Uterus (tissue), 4 donors: Measurements from ENCODE around the gene SELL. TPM values are rescaled to one million over a fixed set of nuclear protein-coding genes. Genes with fewer than 3 reads are reported as not detected.

Experiments used
- DNase-seq, 2 donors: peaks; one replicate each; pipeline ENCODE4 v3.0.0-alpha.2; 2019 to 2020
- H3K27ac ChIP-seq, 2 donors: fragments of 200-600 bp; sonication (generic); 1 replicate in 1 of 2; 2 replicates in 1 of 2; pipeline ENCODE4 v1.5.1; 2016 to 2018
- H3K27me3 ChIP-seq, 2 donors: fragments of 200-600 bp; sonication (generic); one replicate each; pipeline ENCODE4 v1.5.1; 2018 to 2019; ENCODE audit warnings: control low read depth in 1 of 2
- H3K36me3 ChIP-seq, 2 donors: fragments of 200-600 bp; sonication (generic); one replicate each; pipeline ENCODE4 v1.5.1; 2019; ENCODE audit warnings: control low read depth in 1 of 2
- H3K4me1 ChIP-seq, 2 donors: fragments of 200-600 bp; sonication (generic); one replicate each; pipeline ENCODE4 v1.5.1; 2018 to 2019; ENCODE audit warnings: control low read depth in 1 of 2
- H3K4me3 ChIP-seq, 2 donors: fragments of 200-600 bp; sonication (generic); 1 replicate in 1 of 2; 2 replicates in 1 of 2; pipeline ENCODE4 v1.5.1; 2018 to 2019; ENCODE audit warnings: mild to moderate bottlenecking in 1 of 2
- H3K9me3 ChIP-seq, 2 donors: fragments of 200-600 bp; sonication (generic); one replicate each; pipeline ENCODE4 v1.5.1; 2019; ENCODE audit warnings: control low read depth in 1 of 2
- CTCF ChIP-seq, 4 experiments: fragments of 200-600 bp in 2 of 4; fragments of 450-650 bp in 2 of 4; sonication (generic) in 2 of 4; IDR thresholded peaks; one replicate each; pipeline ENCODE4 v1.5.1; 2016 to 2019; ENCODE audit warnings: antibody characterized with exemption in 4 of 4, mild to moderate bottlenecking in 2 of 4, moderate library complexity in 1 of 4
- POLR2A ChIP-seq, 2 donors: fragments of 450-650 bp; IDR thresholded peaks; one replicate each; pipeline ENCODE4 v1.6.1; 2016; ENCODE audit warnings: antibody characterized with exemption in 2 of 2, mild to moderate bottlenecking in 1 of 2, moderate library complexity in 1 of 2
- intact Hi-C: fragments of 100-400 bp; cut with DNase I; formaldehyde crosslinking; loops from one replicate; pipeline ENCODE4 v1.15.1; 2023; ENCODE audit warnings: low total_unique reads
- total RNA-seq, 4 donors: library from RNA; depleted of rRNA in 3 of 4; stranded (reverse); fragments of >200 nt in 3 of 4; gene quantifications; one replicate each; pipeline versions ENCODE4 v1.1.0 to v1.2.4, GENCODE V29; 2014 to 2023
- donor health status: DM: yes; HTN: yes; CAD: no.

The SELL gene
- total RNA-seq, 4 donors from 2014 or later: 0.29 to 2.6 (median 0.70) TPM; not detected in 1

DNA sequence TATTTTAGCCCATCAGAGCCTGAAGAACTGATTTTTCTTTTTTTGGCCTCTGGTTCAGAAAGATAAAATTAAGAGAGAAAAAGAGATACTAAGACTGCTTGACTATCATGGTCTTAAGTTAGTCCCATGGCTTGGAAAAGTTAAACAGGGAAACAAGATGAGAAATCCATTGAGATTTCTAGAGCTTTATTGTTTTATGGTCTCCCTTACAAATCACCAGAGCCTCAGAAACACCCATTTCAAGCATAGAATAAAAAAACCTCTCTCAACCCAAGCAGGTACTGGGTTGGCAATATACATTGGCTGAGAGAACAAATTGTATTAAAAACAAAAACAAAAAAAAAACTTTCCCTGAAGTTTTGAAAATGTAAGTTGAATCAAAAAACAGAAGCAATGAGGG, 18.6 kb upstream of the SELL start:
- Histone ChIP-seq H3K9me3 (no peaks in the 10 kb centered on the region), H3K4me3 (no peak overlapping the region), H3K27me3 (no peaks in the 10 kb centered on the region), H3K36me3 (no peaks in the 10 kb centered on the region), H3K27ac (no peak overlapping the region), H3K4me1 (no peaks in the 10 kb centered on the region)
- intact Hi-C loops: no loop called here
- TF ChIP-seq CTCF (IDR thresholded peaks at IDR 0.05) (no peak), POLR2A (IDR thresholded peaks at IDR 0.05) (no peak)
- DNase-seq: no peak

GRCh38 chr1:169727307-169727706, 15.9 kb upstream of the SELL start:
- H3K9me3 ChIP-seq: no peaks in the 10 kb centered on the region
- DNase-seq: no peak
- H3K4me3 ChIP-seq: no peak overlapping the region
- no peak overlapping the region for H3K27ac ChIP-seq
- H3K4me1 ChIP-seq: no peaks in the 10 kb centered on the region
- TF ChIP-seq CTCF (IDR thresholded peaks at IDR 0.05) (no peak), POLR2A (IDR thresholded peaks at IDR 0.05) (no peak)
- intact Hi-C loops: no loop called here
- no peaks in the 10 kb centered on the region for H3K27me3 ChIP-seq
- no peaks in the 10 kb centered on the region for H3K36me3 ChIP-seq

- H3K4me1 ChIP-seq: no peaks in the 10 kb centered on the region
- no peak for DNase-seq
- H3K4me3 ChIP-seq: no peak overlapping the region
- H3K27me3 ChIP-seq: no peaks in the 10 kb centered on the region
- TF ChIP-seq CTCF (IDR thresholded peaks at IDR 0.05) (no peak), POLR2A (IDR thresholded peaks at IDR 0.05) (no peak)
- intact Hi-C loops: no loop called here
- no peaks in the 10 kb centered on the region for H3K9me3 ChIP-seq
- H3K27ac ChIP-seq: no peak overlapping the region
- H3K36me3 ChIP-seq: no peaks in the 10 kb centered on the region
These were observed 15.4 kb upstream of the SELL start for GRCh38 chr1:169726851-169727250.

DNA sequence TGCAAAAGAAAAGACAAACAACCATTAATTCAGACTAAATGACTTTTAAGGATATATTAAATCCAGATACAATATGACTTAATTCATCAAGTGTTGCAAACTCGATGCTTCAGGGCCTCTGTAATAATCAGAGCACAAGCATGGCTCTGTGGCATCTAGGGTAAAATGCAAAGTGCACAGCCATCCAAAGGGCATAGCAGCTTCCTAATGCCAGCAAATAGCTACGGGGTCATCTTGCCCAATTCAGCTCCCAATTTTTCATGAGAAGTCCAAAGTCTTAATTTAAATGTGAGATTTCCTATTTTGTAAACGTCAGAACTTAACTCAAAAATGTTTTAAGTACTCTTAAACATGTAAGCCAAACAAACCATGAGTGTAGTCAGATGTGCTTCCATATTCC, 14.5 kb upstream of the SELL start:
- no peaks in the 10 kb centered on the region for H3K9me3 ChIP-seq
- TF ChIP-seq CTCF (IDR thresholded peaks at IDR 0.05): no peak
- no peak for TF ChIP-seq POLR2A (IDR thresholded peaks at IDR 0.05)
- no peaks in the 10 kb centered on the region for H3K27me3 ChIP-seq
- DNase-seq: no peak
- no peaks in the 10 kb centered on the region for H3K36me3 ChIP-seq
- H3K4me1 ChIP-seq: no peaks in the 10 kb centered on the region
- H3K27ac ChIP-seq: no peak overlapping the region
- H3K4me3 ChIP-seq: no peak overlapping the region
- intact Hi-C loops: no loop called here

DNA sequence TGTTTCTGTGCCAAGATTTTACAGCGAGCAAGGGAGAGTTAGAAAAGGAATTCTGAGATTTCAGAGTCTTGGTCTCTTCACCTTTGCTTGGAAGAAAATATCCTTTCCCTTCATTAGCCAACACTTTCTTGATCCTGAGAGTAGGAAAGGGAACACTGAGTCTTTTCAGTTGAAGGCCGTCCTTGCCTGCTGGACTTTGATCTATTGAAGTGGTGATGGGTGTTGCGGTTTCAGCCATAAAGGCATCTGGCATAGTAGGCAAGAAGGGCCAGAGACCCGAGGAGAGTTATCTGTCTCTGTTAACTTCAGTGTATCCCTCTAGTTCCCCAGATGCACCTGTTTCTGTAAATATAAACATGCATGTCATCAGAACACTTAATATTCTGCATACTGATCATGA, 12.7 kb upstream of the SELL start:
- intact Hi-C loops: no loop called here
- no peaks in the 10 kb centered on the region for H3K27me3 ChIP-seq
- H3K4me1 ChIP-seq: no peaks in the 10 kb centered on the region
- H3K9me3 ChIP-seq: no peaks in the 10 kb centered on the region
- no peaks in the 10 kb centered on the region for H3K36me3 ChIP-seq
- no peak overlapping the region for H3K4me3 ChIP-seq
- TF ChIP-seq POLR2A (IDR thresholded peaks at IDR 0.05) (no peak), CTCF (IDR thresholded peaks at IDR 0.05) (no peak)
- no peak for DNase-seq
- H3K27ac ChIP-seq: no peak overlapping the region
